Measurements from ENCODE around the gene ZBTB7C. TPM values are rescaled to one million over a fixed set of nuclear protein-coding genes. Genes with fewer than 3 reads are reported as not detected.

The ZBTB7C gene
- total and polyA plus RNA-seq, 4 donors = 0.19 to 1.1 (median 0.45) TPM

DNA sequence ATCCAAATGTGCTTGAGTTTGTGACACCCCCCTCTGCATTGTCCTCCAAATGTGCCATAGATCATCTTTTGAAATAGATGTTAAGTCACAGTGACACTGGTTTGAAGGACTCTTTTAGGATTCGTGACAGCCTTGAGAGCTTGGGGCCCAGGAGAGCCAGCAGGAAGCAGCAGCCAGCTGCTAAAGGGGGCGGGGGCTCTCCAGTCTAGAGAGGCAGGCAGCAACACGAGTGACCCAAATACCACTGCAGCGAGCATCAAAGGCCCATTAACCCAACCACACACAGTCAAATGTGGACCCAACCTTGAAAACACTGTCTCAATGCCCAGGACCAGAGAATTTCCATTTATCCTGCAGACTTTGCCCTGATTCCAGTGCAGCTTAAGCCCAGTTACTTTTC is 75.6 kb downstream of the ZBTB7C start:
- TF ChIP-seq REST (IDR thresholded peaks at IDR 0.05) (no peak), HNF4A (conservative IDR thresholded peaks at IDR 0.05) (no peak), FOXA1 (IDR thresholded peaks at IDR 0.05) (no peak), RXRA (IDR thresholded peaks at IDR 0.05) (no peak), GABPA (IDR thresholded peaks at IDR 0.05 in 1 of 2, conservative IDR thresholded peaks at IDR 0.05 in 1 of 2) (no peak), ATF3 (IDR thresholded peaks at IDR 0.05) (no peak), ZBTB33 (IDR thresholded peaks at IDR 0.05) (no peak), NR2F2 (IDR thresholded peaks at IDR 0.05) (no peak), FOXA2 (IDR thresholded peaks at IDR 0.05) (no peak), YY1 (IDR thresholded peaks at IDR 0.05) (no peak), TAF1 (conservative IDR thresholded peaks at IDR 0.05) (no peak), EGR1 (IDR thresholded peaks at IDR 0.05; ENCODE audit: low read depth in 2 of 2) (no peak)
- TF ChIP-seq, protein P1, sequence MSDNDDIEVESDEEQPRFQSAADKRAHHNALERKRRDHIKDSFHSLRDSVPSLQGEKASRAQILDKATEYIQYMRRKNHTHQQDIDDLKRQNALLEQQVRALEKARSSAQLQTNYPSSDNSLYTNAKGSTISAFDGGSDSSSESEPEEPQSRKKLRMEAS (IDR thresholded peaks at IDR 0.05) = no peak
- TF ChIP-seq, protein P2, sequence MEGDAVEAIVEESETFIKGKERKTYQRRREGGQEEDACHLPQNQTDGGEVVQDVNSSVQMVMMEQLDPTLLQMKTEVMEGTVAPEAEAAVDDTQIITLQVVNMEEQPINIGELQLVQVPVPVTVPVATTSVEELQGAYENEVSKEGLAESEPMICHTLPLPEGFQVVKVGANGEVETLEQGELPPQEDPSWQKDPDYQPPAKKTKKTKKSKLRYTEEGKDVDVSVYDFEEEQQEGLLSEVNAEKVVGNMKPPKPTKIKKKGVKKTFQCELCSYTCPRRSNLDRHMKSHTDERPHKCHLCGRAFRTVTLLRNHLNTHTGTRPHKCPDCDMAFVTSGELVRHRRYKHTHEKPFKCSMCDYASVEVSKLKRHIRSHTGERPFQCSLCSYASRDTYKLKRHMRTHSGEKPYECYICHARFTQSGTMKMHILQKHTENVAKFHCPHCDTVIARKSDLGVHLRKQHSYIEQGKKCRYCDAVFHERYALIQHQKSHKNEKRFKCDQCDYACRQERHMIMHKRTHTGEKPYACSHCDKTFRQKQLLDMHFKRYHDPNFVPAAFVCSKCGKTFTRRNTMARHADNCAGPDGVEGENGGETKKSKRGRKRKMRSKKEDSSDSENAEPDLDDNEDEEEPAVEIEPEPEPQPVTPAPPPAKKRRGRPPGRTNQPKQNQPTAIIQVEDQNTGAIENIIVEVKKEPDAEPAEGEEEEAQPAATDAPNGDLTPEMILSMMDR (IDR thresholded peaks at IDR 0.05; ENCODE audit: low read depth, low read length, missing input control) = no peak
- Histone ChIP-seq H3K9ac (ENCODE audit: low read depth in 1 of 2, low read length in 2 of 2) (no peak overlapping the region), H3K27ac (ENCODE audit: low read depth in 1 of 2, low read length in 2 of 2) (no peak overlapping the region), H3K27me3 (ENCODE audit: control insufficient read depth in 4 of 4, insufficient read depth in 4 of 4, low read length in 3 of 4) (no peaks in the 10 kb centered on the region), H3K4me3 (ENCODE audit: low read depth in 1 of 3, low read length in 3 of 3) (no peak overlapping the region), H3K9me3 (ENCODE audit: control insufficient read depth in 4 of 4, low read length in 3 of 4) (no peaks in the 10 kb centered on the region), H3K36me3 (ENCODE audit: control insufficient read depth in 4 of 4, insufficient read depth in 3 of 4, low read depth in 1 of 4, low read length in 3 of 4) (no peaks in the 10 kb centered on the region), H3K4me1 (ENCODE audit: control insufficient read depth in 4 of 4, insufficient read depth in 4 of 4, low read length in 3 of 4) (peaks cover 0 to 1% (median under 1%) of the 10 kb centered on the region in 4 donors)
- 69% methylated on average over 4 of the region's 4 CpGs for WGBS
- DNase-seq (ENCODE audit: low spot score) = no peak

Measured in liver (tissue), 9 donors.